Kidney epithelial cell (primary cell): Measurements from ENCODE around the gene HTR2C. TPM values are rescaled to one million over a fixed set of nuclear protein-coding genes. Genes with fewer than 3 reads are reported as not detected.

ENCODE experiments used
- DNase-seq: peaks from one replicate; pipeline ENCODE4 v3.0.0-alpha.2; 2010; ENCODE audit warnings: low read depth
- H3K27me3 ChIP-seq: 2 replicates; pipeline ENCODE4 v1.6.0; 2011; ENCODE audit warnings: low read length; ENCODE audit not compliant: control insufficient read depth, insufficient read depth
- H3K36me3 ChIP-seq: 2 replicates; pipeline ENCODE4 v1.5.1; 2011; ENCODE audit warnings: low read length; ENCODE audit not compliant: control insufficient read depth, insufficient read depth
- H3K4me3 ChIP-seq: 2 replicates; pipeline ENCODE4 v1.5.1; 2011; ENCODE audit warnings: low read depth, mild to moderate bottlenecking, control low read depth, low read length
- total RNA-seq: library from RNA; depleted of rRNA; stranded (reverse); fragments of >200 nt; gene quantifications from 2 replicates; pipeline ENCODE4 v1.2.3, GENCODE V29; 2015
- TF ChIP-seq, protein P1 (sequence below): IDR thresholded peaks from 2 replicates; pipeline ENCODE4 v1.5.1; 2011; ENCODE audit warnings: mild to moderate bottlenecking, moderate library complexity, low read length, control low read depth, inconsistent platforms; ENCODE audit not compliant: insufficient read depth, poor library complexity, severe bottlenecking

HTR2C gene
- total RNA-seq, 1 donor from 2014 or later = not detected

DNA sequence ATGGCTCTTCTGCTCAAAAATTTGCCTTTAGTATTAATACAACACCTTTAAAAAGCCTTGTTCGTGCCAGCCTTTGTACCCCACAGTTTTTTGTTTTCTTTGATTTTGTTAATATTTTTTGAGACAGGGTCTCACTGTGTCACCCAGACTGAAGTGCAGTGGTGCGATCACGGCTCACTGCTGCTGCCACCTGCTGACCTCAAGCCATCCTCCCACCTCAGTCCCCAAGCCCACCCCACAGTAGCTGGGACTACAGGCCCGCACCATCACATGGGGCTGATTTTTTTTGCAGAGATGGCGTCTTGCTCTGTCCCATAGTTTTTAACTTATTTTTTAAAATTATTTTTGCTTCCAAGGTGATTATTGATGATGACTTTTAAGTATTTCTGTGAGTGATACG is 134.0 kb downstream of the HTR2C start:
- TF ChIP-seq, protein P1, sequence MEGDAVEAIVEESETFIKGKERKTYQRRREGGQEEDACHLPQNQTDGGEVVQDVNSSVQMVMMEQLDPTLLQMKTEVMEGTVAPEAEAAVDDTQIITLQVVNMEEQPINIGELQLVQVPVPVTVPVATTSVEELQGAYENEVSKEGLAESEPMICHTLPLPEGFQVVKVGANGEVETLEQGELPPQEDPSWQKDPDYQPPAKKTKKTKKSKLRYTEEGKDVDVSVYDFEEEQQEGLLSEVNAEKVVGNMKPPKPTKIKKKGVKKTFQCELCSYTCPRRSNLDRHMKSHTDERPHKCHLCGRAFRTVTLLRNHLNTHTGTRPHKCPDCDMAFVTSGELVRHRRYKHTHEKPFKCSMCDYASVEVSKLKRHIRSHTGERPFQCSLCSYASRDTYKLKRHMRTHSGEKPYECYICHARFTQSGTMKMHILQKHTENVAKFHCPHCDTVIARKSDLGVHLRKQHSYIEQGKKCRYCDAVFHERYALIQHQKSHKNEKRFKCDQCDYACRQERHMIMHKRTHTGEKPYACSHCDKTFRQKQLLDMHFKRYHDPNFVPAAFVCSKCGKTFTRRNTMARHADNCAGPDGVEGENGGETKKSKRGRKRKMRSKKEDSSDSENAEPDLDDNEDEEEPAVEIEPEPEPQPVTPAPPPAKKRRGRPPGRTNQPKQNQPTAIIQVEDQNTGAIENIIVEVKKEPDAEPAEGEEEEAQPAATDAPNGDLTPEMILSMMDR = peak; percentile 61
- no peaks in the 10 kb centered on the region for H3K36me3 ChIP-seq
- no peak for DNase-seq
- H3K4me3 ChIP-seq = no peak overlapping the region
- no peaks in the 10 kb centered on the region for H3K27me3 ChIP-seq

DNA sequence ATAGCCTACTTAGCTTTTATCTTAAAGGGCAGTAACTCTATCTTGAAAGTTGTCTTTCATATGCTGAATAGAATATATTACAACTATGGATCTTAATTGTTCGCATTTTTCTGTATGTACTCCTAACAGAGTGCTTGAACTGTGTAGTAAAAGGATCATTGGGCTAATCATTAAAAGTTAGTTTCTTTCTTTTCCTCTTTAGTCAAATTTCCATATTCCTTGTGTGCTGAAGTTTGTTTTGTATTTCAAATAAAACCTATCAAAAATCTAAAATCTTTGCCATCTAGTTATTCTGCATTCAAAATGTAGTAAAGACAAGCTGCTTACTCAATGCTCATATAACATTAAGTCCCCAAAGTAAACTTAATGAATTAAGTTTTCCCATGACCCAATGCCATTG is 182.7 kb downstream of the HTR2C start:
- Histone ChIP-seq H3K36me3 (no peaks in the 10 kb centered on the region), H3K4me3 (no peak overlapping the region), H3K27me3 (no peaks in the 10 kb centered on the region)
- DNase-seq = no peak
- TF ChIP-seq, protein P1 = no peak

DNA sequence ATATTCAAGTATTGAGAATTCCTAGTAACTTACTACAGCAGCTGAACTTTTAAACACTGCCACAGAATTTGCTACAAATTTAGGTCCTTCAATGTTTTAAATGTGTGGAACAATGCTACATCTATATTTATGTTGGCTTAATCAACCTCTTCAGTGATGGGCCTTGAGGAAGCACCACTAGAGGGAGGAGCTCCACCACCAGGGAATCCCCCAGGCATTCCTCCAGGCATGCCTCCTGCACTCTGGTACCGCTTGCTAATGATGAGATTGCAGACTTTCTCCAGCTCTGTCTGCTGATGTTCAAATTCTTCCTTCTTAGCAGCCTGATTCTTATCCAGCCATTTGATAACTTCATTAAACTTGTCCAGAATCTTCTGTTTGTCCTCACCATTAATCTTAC is 190.8 kb downstream of the HTR2C start:
- H3K4me3 ChIP-seq = no peak overlapping the region
- TF ChIP-seq, protein P1 = no peak
- no peaks in the 10 kb centered on the region for H3K36me3 ChIP-seq
- no peaks in the 10 kb centered on the region for H3K27me3 ChIP-seq
- no peak for DNase-seq

DNA sequence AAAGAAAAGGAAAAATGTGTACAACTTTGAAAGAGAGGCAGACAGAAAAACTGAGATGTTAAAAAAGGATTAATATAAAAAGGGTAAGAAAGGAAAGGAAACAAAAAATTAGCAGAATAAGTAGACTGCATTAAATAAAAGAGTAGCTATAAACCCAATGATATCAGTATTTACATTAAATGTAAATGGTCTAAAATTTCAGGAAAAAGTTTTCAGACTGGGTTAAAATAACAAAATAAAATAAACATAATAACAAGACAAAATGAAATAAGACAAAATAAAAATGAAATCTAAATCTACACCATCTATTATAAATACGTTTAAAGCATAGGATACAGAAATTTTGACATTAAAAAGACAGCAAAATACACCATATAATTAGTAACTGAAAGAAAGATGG is 199.0 kb downstream of the HTR2C start:
- H3K4me3 ChIP-seq = no peak overlapping the region
- TF ChIP-seq, protein P1 = no peak
- DNase-seq = no peak
- H3K27me3 ChIP-seq = no peaks in the 10 kb centered on the region
- no peaks in the 10 kb centered on the region for H3K36me3 ChIP-seq

DNA sequence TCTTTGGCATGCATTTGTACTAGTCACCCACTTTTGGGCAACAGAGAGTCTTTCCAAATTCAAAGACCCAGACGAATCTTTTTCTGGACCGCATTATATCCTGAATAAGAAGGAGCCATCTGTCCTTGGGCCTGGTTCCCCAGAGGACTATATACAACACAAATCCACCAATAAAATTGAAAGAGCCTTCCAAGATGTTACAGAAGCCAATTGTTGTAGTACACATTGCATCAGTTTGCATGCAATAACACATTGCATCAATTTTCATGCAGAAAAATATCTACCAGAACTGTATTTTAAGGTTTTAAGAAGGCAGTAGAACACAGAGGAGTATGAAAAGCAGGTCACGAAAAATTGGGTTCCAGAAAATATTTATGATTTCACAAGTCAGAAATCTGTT is 203.2 kb downstream of the HTR2C start:
- Histone ChIP-seq H3K36me3 (no peaks in the 10 kb centered on the region), H3K4me3 (no peak overlapping the region), H3K27me3 (no peaks in the 10 kb centered on the region)
- DNase-seq = no peak
- TF ChIP-seq, protein P1 = no peak

DNA sequence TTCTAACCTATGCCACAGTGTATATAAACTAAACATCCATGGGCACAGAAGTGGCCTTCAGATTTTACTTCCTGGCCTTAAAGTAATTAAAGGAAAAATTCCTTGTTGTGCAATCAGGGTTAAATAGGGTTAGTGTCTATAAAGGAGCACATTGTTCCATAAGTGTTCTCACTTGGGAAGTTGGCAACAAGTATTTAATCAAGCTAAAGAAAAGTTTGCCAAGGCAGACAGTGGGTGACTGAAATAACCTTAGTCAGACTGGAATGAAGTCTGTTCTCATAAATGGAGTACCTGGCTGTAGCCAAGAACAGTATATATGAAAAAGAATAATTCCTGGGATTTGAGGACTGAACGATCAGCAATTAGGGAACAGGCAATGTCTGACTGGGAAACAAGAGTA is 213.6 kb downstream of the HTR2C start:
- DNase-seq = no peak
- TF ChIP-seq, protein P1 = no peak
- Histone ChIP-seq H3K27me3 (no peaks in the 10 kb centered on the region), H3K4me3 (no peak overlapping the region), H3K36me3 (no peaks in the 10 kb centered on the region)
